MM.1S (cell line): Measurements from ENCODE around the gene HINT3.

Source experiments
- DNase-seq: peaks from one replicate; pipeline ENCODE4 v3.0.0-alpha.2; 2015
- H2AFZ ChIP-seq: fragments of 300-600 bp; sonication (generic); 2 replicates; pipeline ENCODE4 v1.6.0; 2016; ENCODE audit warnings: antibody characterized with exemption, low read length
- H3F3A ChIP-seq: fragments of 300-600 bp; sonication (generic); 2 replicates; pipeline ENCODE4 v1.6.1; 2016; ENCODE audit warnings: mild to moderate bottlenecking, antibody characterized with exemption, low read length, moderate library complexity, mixed read lengths; ENCODE audit not compliant: insufficient read depth
- H3K27ac ChIP-seq: fragments of 300-600 bp; sonication (generic); 2 replicates; pipeline ENCODE4 v1.5.1; 2016; ENCODE audit warnings: mild to moderate bottlenecking, low read length
- H3K27me3 ChIP-seq: fragments of 300-600 bp; sonication (generic); replicated peaks from 2 replicates; pipeline ENCODE4 v1.6.0; 2016; ENCODE audit warnings: low read length; ENCODE audit not compliant: insufficient read depth
- H3K36me3 ChIP-seq: fragments of 300-600 bp; sonication (generic); replicated peaks from 2 replicates; pipeline ENCODE4 v1.6.1; 2016; ENCODE audit warnings: mild to moderate bottlenecking, low read length, mixed read lengths; ENCODE audit not compliant: insufficient read depth
- H3K4me1 ChIP-seq: fragments of 300-600 bp; sonication (generic); 2 replicates; pipeline ENCODE4 v1.6.1; 2016; ENCODE audit warnings: low read length, mixed read lengths
- H3K4me2 ChIP-seq: fragments of 300-600 bp; sonication (generic); 2 replicates; pipeline ENCODE4 v1.6.0; 2016; ENCODE audit warnings: low read depth, low read length
- H3K4me3 ChIP-seq: fragments of 300-600 bp; sonication (generic); 2 replicates; pipeline ENCODE4 v1.5.1; 2016; ENCODE audit warnings: low read length, mixed read lengths
- H3K79me2 ChIP-seq: fragments of 300-600 bp; sonication (generic); 2 replicates; pipeline ENCODE4 v1.6.1; 2016; ENCODE audit warnings: mixed run types, low read length, mixed read lengths
- H3K9ac ChIP-seq: fragments of 300-600 bp; sonication (generic); 2 replicates; pipeline ENCODE4 v1.6.1; 2016; ENCODE audit warnings: low read length, mixed read lengths
- H3K9me2 ChIP-seq: fragments of 300-600 bp; sonication (generic); replicated peaks from 2 replicates; pipeline ENCODE4 v1.6.1; 2016; ENCODE audit warnings: mild to moderate bottlenecking, low read length, mixed read lengths; ENCODE audit not compliant: insufficient read depth
- H3K9me3 ChIP-seq: fragments of 300-600 bp; sonication (generic); replicated peaks from 2 replicates; pipeline ENCODE4 v1.6.1; 2016; ENCODE audit warnings: mild to moderate bottlenecking, low read length, mixed read lengths; ENCODE audit not compliant: insufficient read depth
- H4K20me1 ChIP-seq: fragments of 300-600 bp; sonication (generic); 2 replicates; pipeline ENCODE4 v1.6.1; 2016; ENCODE audit warnings: mild to moderate bottlenecking, low read length, moderate library complexity, mixed read lengths; ENCODE audit not compliant: insufficient read depth
- CTCF ChIP-seq: fragments of 300-600 bp; sonication (generic); IDR thresholded peaks from 2 replicates; pipeline ENCODE4 v1.5.1; 2016; ENCODE audit warnings: antibody characterized with exemption, low read length, mixed read lengths
- EZH2 ChIP-seq: fragments of 300-600 bp; sonication (generic); optimal IDR thresholded peaks from 2 replicates; pipeline ENCODE3; 2017; ENCODE audit warnings: low read depth, mild to moderate bottlenecking, antibody characterized with exemption, low read length, mixed read lengths
- EZH2phosphoT487 ChIP-seq: fragments of 300-600 bp; sonication (generic); IDR thresholded peaks from 2 replicates; pipeline ENCODE4 v1.6.1; 2018; ENCODE audit warnings: antibody characterized with exemption, low read length

HINT3 gene

GRCh38 chr6:125953502-125953875 is 3.1 kb upstream of the HINT3 start:
- H4K20me1 ChIP-seq = no peaks in the 10 kb centered on the region
- TF ChIP-seq EZH2phosphoT487 = no peak
- peak; percentile 77 for TF ChIP-seq CTCF
- peaks cover 14% of the 10 kb centered on the region for H3K79me2 ChIP-seq
- H3K9ac ChIP-seq = no peak overlapping the region; the same call in 1 of the 2 replicates
- H3K9me3 ChIP-seq = no peaks in the 10 kb centered on the region
- H3K27me3 ChIP-seq = no peaks in the 10 kb centered on the region
- peak overlapping the region; percentile 66 for H2AFZ ChIP-seq
- H3K4me1 ChIP-seq = peaks cover 16% of the 10 kb centered on the region
- no peaks in the 10 kb centered on the region for H3K36me3 ChIP-seq
- H3K9me2 ChIP-seq = no peaks in the 10 kb centered on the region
- peak overlapping the region; percentile 62 for H3K4me3 ChIP-seq
- H3K27ac ChIP-seq = no peak overlapping the region
- H3K4me2 ChIP-seq = peak overlapping the region; percentile 90
- peak; percentile 90 for DNase-seq
- peaks cover 6% of the 10 kb centered on the region; the same call in 1 of the 2 replicates for H3F3A ChIP-seq

GRCh38 chr6:125954735-125955339 is 1.7 kb upstream of the HINT3 start:
- H3K9ac ChIP-seq = no peak overlapping the region
- no peak overlapping the region for H3K4me3 ChIP-seq
- no peak overlapping the region for H3K27ac ChIP-seq
- H2AFZ ChIP-seq = no peak overlapping the region
- H3K36me3 ChIP-seq = no peaks in the 10 kb centered on the region
- H3K27me3 ChIP-seq = no peaks in the 10 kb centered on the region
- peaks cover 6% of the 10 kb centered on the region; the same call in 1 of the 2 replicates for H3F3A ChIP-seq
- no peak for TF ChIP-seq EZH2
- TF ChIP-seq CTCF = no peak
- TF ChIP-seq EZH2phosphoT487 = no peak
- peaks cover 26% of the 10 kb centered on the region for H3K79me2 ChIP-seq
- no peaks in the 10 kb centered on the region for H3K9me2 ChIP-seq
- peaks cover 16% of the 10 kb centered on the region for H3K4me1 ChIP-seq
- H3K4me2 ChIP-seq = no peak overlapping the region
- DNase-seq = no peak
- no peaks in the 10 kb centered on the region for H4K20me1 ChIP-seq
- no peaks in the 10 kb centered on the region for H3K9me3 ChIP-seq

- Histone ChIP-seq H3K27ac (no peak overlapping the region), H3K9me3 (no peaks in the 10 kb centered on the region), H3K4me3 (peak overlapping the region; percentile 86), H3F3A (peaks cover 6% of the 10 kb centered on the region; the same call in 1 of the 2 replicates), H2AFZ (peak overlapping the region; percentile 77), H3K9ac (peak overlapping the region; percentile 38; the same call in 1 of the 2 replicates), H4K20me1 (no peaks in the 10 kb centered on the region), H3K27me3 (no peaks in the 10 kb centered on the region), H3K36me3 (no peaks in the 10 kb centered on the region), H3K9me2 (no peaks in the 10 kb centered on the region), H3K4me2 (peak overlapping the region; percentile 67), H3K79me2 (peaks cover 26% of the 10 kb centered on the region), H3K4me1 (peaks cover 16% of the 10 kb centered on the region)
- TF ChIP-seq EZH2phosphoT487 (no peak), EZH2 (no peak), CTCF (no peak)
- DNase-seq = no peak
Measured at GRCh38 chr6:125955973-125956372, 597 bp upstream of the HINT3 start.
